HepG2 (cell line): Measurements from ENCODE around the gene CLASP1. TPM values are rescaled to one million over a fixed set of nuclear protein-coding genes. Genes with fewer than 3 reads are reported as not detected.

Source experiments
- AGO2 ChIP-seq: fragments of 200-400 bp; formaldehyde crosslinking; optimal IDR thresholded peaks from 2 replicates; pipeline ENCODE3; 2017; ENCODE audit warnings: mild to moderate bottlenecking, low read depth, low read length, moderate library complexity
- BHLHE40 ChIP-seq: IDR thresholded peaks from 2 replicates; pipeline ENCODE4 v1.6.1; 2011; ENCODE audit warnings: low read length, improper control_type of control experiment
- ESRRA ChIP-seq: sonication (generic); formaldehyde crosslinking; IDR thresholded peaks from 2 replicates; pipeline ENCODE4 v1.5.1; 2020; ENCODE audit warnings: mild to moderate bottlenecking, low read depth, missing genetic modification reagents
- KDM3A ChIP-seq: IDR thresholded peaks from 2 replicates; pipeline ENCODE4 v1.6.1; 2018; ENCODE audit warnings: low read depth, missing compliant biosample characterization
- KMT2A ChIP-seq: sonication (generic); formaldehyde crosslinking; IDR thresholded peaks from 2 replicates; pipeline ENCODE4 v1.4.0; 2020; ENCODE audit warnings: missing genetic modification reagents
- MAFG ChIP-seq: sonication (generic); formaldehyde crosslinking; IDR thresholded peaks from 2 replicates; pipeline ENCODE4 v1.5.1; 2020; ENCODE audit warnings: mild to moderate bottlenecking, missing genetic modification reagents
- SMYD3 ChIP-seq: sonication (generic); formaldehyde crosslinking; IDR thresholded peaks from 2 replicates; pipeline ENCODE4 v1.8.1; 2023; ENCODE audit warnings: mild to moderate bottlenecking, missing genetic modification reagents
- TSC22D2 ChIP-seq: sonication (generic); formaldehyde crosslinking; IDR thresholded peaks from 2 replicates; pipeline ENCODE4 v1.5.1; 2020; ENCODE audit warnings: missing genetic modification reagents, mild to moderate bottlenecking, borderline replicate concordance
- ZNF460 ChIP-seq: sonication (generic); formaldehyde crosslinking; IDR thresholded peaks from 2 replicates; pipeline ENCODE4 v1.5.1; 2020; ENCODE audit warnings: missing genetic modification reagents, mild to moderate bottlenecking, borderline replicate concordance
- ZNF496 ChIP-seq: sonication (generic); formaldehyde crosslinking; IDR thresholded peaks from 2 replicates; pipeline ENCODE4 v1.8.1; 2023; ENCODE audit warnings: mild to moderate bottlenecking, moderate library complexity, missing genetic modification reagents; ENCODE audit not compliant: insufficient replicate concordance
- ZNF652 ChIP-seq: IDR thresholded peaks from 2 replicates; pipeline ENCODE4 v1.6.1; 2016; ENCODE audit warnings: low read depth, borderline replicate concordance
- ZNF772 ChIP-seq: sonication (generic); formaldehyde crosslinking; IDR thresholded peaks from 2 replicates; pipeline ENCODE4 v1.5.0; 2020; ENCODE audit warnings: mild to moderate bottlenecking, missing genetic modification reagents
- ZNF777 ChIP-seq: sonication (generic); formaldehyde crosslinking; IDR thresholded peaks from 2 replicates; pipeline ENCODE4 v1.4.0; 2020; ENCODE audit warnings: missing genetic modification reagents
- polyA plus RNA-seq, 8 experiments: library from polyadenylated mRNA; depleted of rRNA in 3 of 8; stranded (reverse) in 7 of 8; unstranded in 1 of 8; fragments of >200 nt; fragmentation: Illumina TruSeq in 4 of 8; extraction: Trizol in 4 of 8; gene quantifications; 2 replicates each; pipeline versions ENCODE4 v1.2.1 to v1.2.3, GENCODE V29; 2011 to 2016; ENCODE audit warnings: low read depth in 4 of 8, missing spikeins in 1 of 8, mixed read lengths in 1 of 8; ENCODE audit not compliant: insufficient read depth in 1 of 8
- total RNA-seq, 5 experiments: library from RNA; depleted of rRNA; stranded (reverse); fragments of >200 nt; fragmentation: Illumina TruSeq; extraction: Trizol; gene quantifications; 2 replicates each; pipeline ENCODE4 v1.2.3, GENCODE V29; 2016; ENCODE audit warnings: low read depth in 1 of 5
- TF ChIP-seq, protein P1 (sequence below): sonication (generic); formaldehyde crosslinking; IDR thresholded peaks from 2 replicates; pipeline ENCODE4 v1.9.0; 2021; ENCODE audit warnings: missing genetic modification reagents, borderline replicate concordance
- TF ChIP-seq, protein P2 (sequence below): sonication (generic); formaldehyde crosslinking; conservative IDR thresholded peaks from 2 replicates; pipeline ENCODE4 v1.4.0; 2020; ENCODE audit warnings: missing genetic modification reagents
- TF ChIP-seq, protein P3 (sequence below): sonication (generic); formaldehyde crosslinking; IDR thresholded peaks from 2 replicates; pipeline ENCODE4 v1.5.1; 2020; ENCODE audit warnings: missing genetic modification reagents, mild to moderate bottlenecking, borderline replicate concordance
- TF ChIP-seq, protein P4 (sequence below): IDR thresholded peaks from 2 replicates; pipeline ENCODE4 v1.6.1; 2018; ENCODE audit warnings: missing genetic modification reagents
- TF ChIP-seq, protein P5 (sequence below): fragments of 450-650 bp; IDR thresholded peaks from 2 replicates; pipeline ENCODE4 v1.6.1; 2017; ENCODE audit warnings: mild to moderate bottlenecking

Gene CLASP1
- total and polyA plus RNA-seq, 2 of the 13 experiments (the other 11 are each of a cell fraction or from before 2014, with no cell fraction given), result 11.7 to 47.9 TPM

DNA sequence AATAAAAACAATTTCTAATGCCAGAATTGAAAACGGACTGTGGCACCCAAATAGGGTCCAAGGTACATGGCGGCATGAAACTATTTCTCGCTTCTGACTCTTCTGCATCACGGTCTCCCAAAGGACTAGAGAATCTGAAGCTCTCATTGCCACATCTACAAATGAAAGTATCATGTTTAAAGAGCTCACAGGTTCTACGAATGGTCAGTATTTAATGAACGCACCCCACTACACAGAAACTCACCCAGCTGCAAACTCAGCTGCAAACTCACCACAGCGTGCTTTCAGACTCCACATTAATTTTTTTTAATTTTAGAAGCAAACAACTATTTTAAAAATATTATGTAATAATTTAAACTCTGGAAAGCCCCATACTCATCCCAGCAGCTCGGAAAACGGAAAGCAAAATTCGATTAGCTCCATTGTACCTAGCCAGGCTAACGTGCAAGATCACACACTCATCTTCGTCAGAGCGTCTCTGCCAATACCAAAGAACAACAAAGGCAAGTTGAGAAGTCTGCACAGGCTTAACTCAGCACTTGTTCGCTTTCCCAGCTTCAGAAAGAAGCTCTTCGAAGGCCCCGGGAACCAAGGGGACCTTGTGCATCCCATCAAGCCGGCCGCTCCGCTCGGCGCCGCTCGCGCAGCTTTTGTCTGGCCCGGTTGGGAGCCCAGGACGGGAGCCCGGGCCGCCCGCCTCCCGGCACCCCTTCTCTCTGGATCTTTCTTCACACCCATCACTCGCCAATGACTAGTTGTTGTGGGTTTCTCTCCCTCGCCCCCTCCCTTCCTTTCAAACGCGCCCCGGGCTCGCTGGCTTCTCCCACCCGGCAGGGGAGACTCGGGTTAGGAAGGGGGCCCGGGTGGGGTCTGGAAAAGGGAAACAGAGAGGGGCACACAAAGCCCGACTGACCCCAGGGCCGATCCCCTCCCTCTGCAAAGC, 785 bp downstream of the CLASP1 start (continued):
- TF ChIP-seq, protein P1, sequence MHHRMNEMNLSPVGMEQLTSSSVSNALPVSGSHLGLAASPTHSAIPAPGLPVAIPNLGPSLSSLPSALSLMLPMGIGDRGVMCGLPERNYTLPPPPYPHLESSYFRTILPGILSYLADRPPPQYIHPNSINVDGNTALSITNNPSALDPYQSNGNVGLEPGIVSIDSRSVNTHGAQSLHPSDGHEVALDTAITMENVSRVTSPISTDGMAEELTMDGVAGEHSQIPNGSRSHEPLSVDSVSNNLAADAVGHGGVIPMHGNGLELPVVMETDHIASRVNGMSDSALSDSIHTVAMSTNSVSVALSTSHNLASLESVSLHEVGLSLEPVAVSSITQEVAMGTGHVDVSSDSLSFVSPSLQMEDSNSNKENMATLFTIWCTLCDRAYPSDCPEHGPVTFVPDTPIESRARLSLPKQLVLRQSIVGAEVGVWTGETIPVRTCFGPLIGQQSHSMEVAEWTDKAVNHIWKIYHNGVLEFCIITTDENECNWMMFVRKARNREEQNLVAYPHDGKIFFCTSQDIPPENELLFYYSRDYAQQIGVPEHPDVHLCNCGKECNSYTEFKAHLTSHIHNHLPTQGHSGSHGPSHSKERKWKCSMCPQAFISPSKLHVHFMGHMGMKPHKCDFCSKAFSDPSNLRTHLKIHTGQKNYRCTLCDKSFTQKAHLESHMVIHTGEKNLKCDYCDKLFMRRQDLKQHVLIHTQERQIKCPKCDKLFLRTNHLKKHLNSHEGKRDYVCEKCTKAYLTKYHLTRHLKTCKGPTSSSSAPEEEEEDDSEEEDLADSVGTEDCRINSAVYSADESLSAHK (CRISPR knock-in tag), result 0 out of 2 replicates have a peak, but pooled peaks have one; percentile 22
- TF ChIP-seq ZNF496 (CRISPR knock-in tag) (no peak), ESRRA (CRISPR knock-in tag) (0 out of 2 replicates have a peak, but pooled peaks have one; percentile 9), ZNF460 (CRISPR knock-in tag) (no peak), TSC22D2 (CRISPR knock-in tag) (no peak), BHLHE40 (no peak), KMT2A (CRISPR knock-in tag) (peak; percentile 66), SMYD3 (CRISPR knock-in tag) (0 out of 2 replicates have a peak, but pooled peaks have one; percentile 51), ZNF652 (CRISPR knock-in tag) (no peak), ZNF772 (CRISPR knock-in tag) (no peak), AGO2 (no peak), KDM3A (CRISPR knock-in tag) (0 out of 2 replicates have a peak, but pooled peaks have one; percentile 3), ZNF777 (CRISPR knock-in tag) (no peak; the same call in 1 of the 2 replicates), MAFG (CRISPR knock-in tag) (no peak)
- TF ChIP-seq, protein P2, sequence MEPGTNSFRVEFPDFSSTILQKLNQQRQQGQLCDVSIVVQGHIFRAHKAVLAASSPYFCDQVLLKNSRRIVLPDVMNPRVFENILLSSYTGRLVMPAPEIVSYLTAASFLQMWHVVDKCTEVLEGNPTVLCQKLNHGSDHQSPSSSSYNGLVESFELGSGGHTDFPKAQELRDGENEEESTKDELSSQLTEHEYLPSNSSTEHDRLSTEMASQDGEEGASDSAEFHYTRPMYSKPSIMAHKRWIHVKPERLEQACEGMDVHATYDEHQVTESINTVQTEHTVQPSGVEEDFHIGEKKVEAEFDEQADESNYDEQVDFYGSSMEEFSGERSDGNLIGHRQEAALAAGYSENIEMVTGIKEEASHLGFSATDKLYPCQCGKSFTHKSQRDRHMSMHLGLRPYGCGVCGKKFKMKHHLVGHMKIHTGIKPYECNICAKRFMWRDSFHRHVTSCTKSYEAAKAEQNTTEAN, result no peak
- TF ChIP-seq, protein P3, sequence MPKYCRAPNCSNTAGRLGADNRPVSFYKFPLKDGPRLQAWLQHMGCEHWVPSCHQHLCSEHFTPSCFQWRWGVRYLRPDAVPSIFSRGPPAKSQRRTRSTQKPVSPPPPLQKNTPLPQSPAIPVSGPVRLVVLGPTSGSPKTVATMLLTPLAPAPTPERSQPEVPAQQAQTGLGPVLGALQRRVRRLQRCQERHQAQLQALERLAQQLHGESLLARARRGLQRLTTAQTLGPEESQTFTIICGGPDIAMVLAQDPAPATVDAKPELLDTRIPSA (CRISPR knock-in tag), result 0 out of 2 replicates have a peak, but pooled peaks have one; percentile 38
- TF ChIP-seq, protein P4, sequence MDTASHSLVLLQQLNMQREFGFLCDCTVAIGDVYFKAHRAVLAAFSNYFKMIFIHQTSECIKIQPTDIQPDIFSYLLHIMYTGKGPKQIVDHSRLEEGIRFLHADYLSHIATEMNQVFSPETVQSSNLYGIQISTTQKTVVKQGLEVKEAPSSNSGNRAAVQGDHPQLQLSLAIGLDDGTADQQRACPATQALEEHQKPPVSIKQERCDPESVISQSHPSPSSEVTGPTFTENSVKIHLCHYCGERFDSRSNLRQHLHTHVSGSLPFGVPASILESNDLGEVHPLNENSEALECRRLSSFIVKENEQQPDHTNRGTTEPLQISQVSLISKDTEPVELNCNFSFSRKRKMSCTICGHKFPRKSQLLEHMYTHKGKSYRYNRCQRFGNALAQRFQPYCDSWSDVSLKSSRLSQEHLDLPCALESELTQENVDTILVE (CRISPR knock-in tag), result no peak
- TF ChIP-seq, protein P5, sequence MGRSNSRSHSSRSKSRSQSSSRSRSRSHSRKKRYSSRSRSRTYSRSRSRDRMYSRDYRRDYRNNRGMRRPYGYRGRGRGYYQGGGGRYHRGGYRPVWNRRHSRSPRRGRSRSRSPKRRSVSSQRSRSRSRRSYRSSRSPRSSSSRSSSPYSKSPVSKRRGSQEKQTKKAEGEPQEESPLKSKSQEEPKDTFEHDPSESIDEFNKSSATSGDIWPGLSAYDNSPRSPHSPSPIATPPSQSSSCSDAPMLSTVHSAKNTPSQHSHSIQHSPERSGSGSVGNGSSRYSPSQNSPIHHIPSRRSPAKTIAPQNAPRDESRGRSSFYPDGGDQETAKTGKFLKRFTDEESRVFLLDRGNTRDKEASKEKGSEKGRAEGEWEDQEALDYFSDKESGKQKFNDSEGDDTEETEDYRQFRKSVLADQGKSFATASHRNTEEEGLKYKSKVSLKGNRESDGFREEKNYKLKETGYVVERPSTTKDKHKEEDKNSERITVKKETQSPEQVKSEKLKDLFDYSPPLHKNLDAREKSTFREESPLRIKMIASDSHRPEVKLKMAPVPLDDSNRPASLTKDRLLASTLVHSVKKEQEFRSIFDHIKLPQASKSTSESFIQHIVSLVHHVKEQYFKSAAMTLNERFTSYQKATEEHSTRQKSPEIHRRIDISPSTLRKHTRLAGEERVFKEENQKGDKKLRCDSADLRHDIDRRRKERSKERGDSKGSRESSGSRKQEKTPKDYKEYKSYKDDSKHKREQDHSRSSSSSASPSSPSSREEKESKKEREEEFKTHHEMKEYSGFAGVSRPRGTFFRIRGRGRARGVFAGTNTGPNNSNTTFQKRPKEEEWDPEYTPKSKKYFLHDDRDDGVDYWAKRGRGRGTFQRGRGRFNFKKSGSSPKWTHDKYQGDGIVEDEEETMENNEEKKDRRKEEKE, result no peak
